Measurements from ENCODE around the gene DMD. TPM values are rescaled to one million over a fixed set of nuclear protein-coding genes. Genes with fewer than 3 reads are reported as not detected.

DMD gene
- polyA plus RNA-seq, 2 of the 4 experiments (the other 2 are of a cell fraction), result 0.03 TPM; not detected in 1

DNA sequence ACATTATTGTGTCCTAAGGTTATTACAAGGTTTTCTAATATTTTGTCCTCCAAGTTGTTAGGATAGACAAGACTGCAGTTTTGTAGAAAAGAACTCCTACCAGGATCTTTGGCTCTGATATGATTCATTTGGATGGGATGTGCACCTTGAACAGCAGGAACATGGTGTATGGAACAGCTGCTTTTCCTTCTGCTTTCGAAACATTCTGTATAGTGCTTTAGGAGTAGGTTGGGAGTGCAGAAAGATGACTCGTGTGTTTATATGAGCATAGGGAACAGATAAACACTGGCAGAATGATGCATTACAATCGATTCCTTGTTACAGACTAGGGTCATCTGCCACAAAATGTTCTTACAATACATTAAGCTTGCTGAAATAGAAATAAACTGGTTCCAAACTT is 790.1 kb downstream of the DMD start:
- FAIRE-seq (no peak), DNase-seq (ENCODE audit: low read depth in 1 of 2, low spot score in 1 of 2) (no peak), ATAC-seq (no peak)
- Histone ChIP-seq H3K4me2 (no peak overlapping the region), H3K9me3 (no peaks in the 10 kb centered on the region), H3K27ac (no peak overlapping the region), H3K4me3 (no peak overlapping the region), H3K4me1 (no peaks in the 10 kb centered on the region)
- POLR2A ChIA-PET, result no interaction called here
- CTCF ChIA-PET, result no interaction called here
- WGBS (ENCODE audit: missing lambda C conversion rate), result 3% methylated on average over 3 of the region's 3 CpGs
- TF ChIP-seq RCOR1 (IDR thresholded peaks at IDR 0.05; ENCODE audit: low read depth, low read length), result no peak
- TF ChIP-seq, protein P1, sequence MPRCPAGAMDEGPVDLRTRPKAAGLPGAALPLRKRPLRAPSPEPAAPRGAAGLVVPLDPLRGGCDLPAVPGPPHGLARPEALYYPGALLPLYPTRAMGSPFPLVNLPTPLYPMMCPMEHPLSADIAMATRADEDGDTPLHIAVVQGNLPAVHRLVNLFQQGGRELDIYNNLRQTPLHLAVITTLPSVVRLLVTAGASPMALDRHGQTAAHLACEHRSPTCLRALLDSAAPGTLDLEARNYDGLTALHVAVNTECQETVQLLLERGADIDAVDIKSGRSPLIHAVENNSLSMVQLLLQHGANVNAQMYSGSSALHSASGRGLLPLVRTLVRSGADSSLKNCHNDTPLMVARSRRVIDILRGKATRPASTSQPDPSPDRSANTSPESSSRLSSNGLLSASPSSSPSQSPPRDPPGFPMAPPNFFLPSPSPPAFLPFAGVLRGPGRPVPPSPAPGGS (IDR thresholded peaks at IDR 0.05), result no peak
- TF ChIP-seq FOSB (CRISPR knock-in tag; IDR thresholded peaks at IDR 0.05), result no peak
- TF ChIP-seq PHF8 (IDR thresholded peaks at IDR 0.05; ENCODE audit: borderline replicate concordance, low read depth), result no peak
- no peak for TF ChIP-seq TP53 (CRISPR knock-in tag; IDR thresholded peaks at IDR 0.05)
- TF ChIP-seq RARB (CRISPR knock-in tag; IDR thresholded peaks at IDR 0.05), result no peak
- TF ChIP-seq, protein P2, sequence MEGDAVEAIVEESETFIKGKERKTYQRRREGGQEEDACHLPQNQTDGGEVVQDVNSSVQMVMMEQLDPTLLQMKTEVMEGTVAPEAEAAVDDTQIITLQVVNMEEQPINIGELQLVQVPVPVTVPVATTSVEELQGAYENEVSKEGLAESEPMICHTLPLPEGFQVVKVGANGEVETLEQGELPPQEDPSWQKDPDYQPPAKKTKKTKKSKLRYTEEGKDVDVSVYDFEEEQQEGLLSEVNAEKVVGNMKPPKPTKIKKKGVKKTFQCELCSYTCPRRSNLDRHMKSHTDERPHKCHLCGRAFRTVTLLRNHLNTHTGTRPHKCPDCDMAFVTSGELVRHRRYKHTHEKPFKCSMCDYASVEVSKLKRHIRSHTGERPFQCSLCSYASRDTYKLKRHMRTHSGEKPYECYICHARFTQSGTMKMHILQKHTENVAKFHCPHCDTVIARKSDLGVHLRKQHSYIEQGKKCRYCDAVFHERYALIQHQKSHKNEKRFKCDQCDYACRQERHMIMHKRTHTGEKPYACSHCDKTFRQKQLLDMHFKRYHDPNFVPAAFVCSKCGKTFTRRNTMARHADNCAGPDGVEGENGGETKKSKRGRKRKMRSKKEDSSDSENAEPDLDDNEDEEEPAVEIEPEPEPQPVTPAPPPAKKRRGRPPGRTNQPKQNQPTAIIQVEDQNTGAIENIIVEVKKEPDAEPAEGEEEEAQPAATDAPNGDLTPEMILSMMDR (IDR thresholded peaks at IDR 0.05), result no peak
- TF ChIP-seq EHMT2 (IDR thresholded peaks at IDR 0.05; ENCODE audit: low read depth), result no peak

DNA sequence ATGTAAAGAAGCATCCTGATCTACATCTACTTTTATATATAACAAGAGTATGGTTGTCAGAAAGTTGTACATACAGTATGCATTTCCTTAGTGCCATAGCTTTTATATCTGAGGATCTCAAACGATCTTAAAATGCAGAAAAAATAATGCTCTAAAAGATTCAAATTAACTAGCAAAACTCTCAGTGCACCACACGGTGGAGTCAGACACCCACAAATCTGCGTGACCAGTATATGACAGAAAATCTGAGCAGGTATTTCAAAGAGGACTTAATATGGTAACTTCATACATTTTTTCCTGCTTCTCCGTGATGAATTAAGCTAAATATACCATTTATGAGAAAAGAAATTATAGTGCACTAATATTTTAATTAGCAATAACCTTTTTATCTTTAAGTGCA is 803.0 kb downstream of the DMD start:
- H3K4me2 ChIP-seq, result no peak overlapping the region
- H3K27ac ChIP-seq, result no peak overlapping the region
- ChIA-PET POLR2A (no interaction called here), CTCF (interaction anchor here (1.4 kb wide), 1 partner anchor 11 kb away, joined by 3 read pairs; no protein-coding TSS in a partner anchor)
- no peaks in the 10 kb centered on the region for H3K4me1 ChIP-seq
- ATAC-seq (no peak), FAIRE-seq (peak; percentile 68), DNase-seq (ENCODE audit: low read depth in 1 of 2, low spot score in 1 of 2) (peak in 1 of 2 experiments; percentile 4)
- TF ChIP-seq NR3C1 (IDR thresholded peaks at IDR 0.05) (no peak), RAD21 (conservative IDR thresholded peaks at IDR 0.05 in 1 of 2, IDR thresholded peaks at IDR 0.05 in 1 of 2) (peak in 1 of 2 experiments; percentile 6; a peak in 1 of 5 replicates)
- H3K4me3 ChIP-seq, result no peak overlapping the region
- WGBS (ENCODE audit: missing lambda C conversion rate), result 2% methylated on average over 4 of the region's 4 CpGs
- H3K9me3 ChIP-seq, result no peaks in the 10 kb centered on the region

DNA sequence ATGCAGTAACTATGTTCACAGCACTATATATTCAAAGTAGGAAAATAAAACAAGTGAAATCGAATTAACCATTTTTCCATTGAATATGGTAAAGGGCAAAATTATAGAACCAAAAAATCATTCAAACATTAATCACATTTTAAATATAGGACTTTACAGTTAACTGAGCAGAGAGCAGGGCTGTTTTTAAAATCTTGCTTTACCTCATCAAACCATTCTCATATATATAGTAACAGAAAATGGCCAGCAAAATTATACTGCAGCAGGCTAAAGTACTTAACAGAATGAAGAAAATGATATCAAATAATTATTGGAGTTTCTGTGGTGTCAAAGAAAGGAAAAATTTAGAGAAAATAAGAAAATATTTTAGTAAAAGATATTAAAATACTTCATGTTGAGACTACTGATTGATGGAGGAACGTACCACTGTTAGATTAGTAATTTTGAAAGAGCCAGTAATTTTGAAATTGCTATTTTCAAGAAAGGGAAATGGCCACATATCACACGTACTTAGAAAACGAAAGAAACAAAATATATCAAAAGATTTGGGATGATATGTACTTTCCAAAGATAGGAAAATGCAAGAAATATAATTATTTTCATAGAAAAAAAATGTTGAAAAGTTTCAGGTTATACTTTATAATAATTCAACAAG is 813.7 kb downstream of the DMD start:
- DNase-seq (ENCODE audit: low read depth in 1 of 2, low spot score in 1 of 2) (no peak), ATAC-seq (no peak), FAIRE-seq (peak; percentile 88)
- POLR2A ChIA-PET, result no interaction called here
- Histone ChIP-seq H3K4me3 (no peak overlapping the region), H3K4me1 (no peaks in the 10 kb centered on the region), H3K27ac (no peak overlapping the region), H3K9me3 (no peaks in the 10 kb centered on the region), H3K4me2 (no peak overlapping the region)
- 2% methylated on average over 4 of the region's 4 CpGs for WGBS (ENCODE audit: missing lambda C conversion rate)
- CTCF ChIA-PET, result no interaction called here
- TF ChIP-seq, protein P3, sequence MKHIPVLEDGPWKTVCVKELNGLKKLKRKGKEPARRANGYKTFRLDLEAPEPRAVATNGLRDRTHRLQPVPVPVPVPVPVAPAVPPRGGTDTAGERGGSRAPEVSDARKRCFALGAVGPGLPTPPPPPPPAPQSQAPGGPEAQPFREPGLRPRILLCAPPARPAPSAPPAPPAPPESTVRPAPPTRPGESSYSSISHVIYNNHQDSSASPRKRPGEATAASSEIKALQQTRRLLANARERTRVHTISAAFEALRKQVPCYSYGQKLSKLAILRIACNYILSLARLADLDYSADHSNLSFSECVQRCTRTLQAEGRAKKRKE (CRISPR knock-in tag; IDR thresholded peaks at IDR 0.05; ENCODE audit: low read depth), result no peak
- TF ChIP-seq NPAS2 (CRISPR knock-in tag; IDR thresholded peaks at IDR 0.05; ENCODE audit: borderline replicate concordance) (no peak), SMC3 (IDR thresholded peaks at IDR 0.05) (no peak), TP53 (CRISPR knock-in tag; IDR thresholded peaks at IDR 0.05) (no peak)

DNA sequence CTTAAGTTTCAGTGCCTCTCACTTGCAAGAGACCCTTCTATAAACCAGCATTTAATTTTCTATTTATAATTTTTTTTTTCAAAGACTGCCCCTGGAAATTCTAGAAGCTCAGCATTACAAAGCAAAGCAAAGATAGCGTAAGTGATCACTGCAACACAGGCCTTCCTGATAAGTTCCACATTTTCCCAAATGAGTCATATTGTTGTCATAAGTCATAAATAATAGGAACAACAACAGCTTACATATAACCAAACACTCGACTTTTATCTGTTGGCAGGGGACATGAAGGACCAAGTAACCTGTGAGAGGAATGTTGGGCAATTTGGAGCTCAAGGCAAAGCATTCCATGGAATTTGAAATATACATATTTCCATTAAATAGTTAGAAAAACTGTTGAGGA is 815.5 kb downstream of the DMD start:
- FAIRE-seq (no peak), ATAC-seq (no peak), DNase-seq (ENCODE audit: low read depth in 1 of 2, low spot score in 1 of 2) (no peak)
- TF ChIP-seq, protein P4, sequence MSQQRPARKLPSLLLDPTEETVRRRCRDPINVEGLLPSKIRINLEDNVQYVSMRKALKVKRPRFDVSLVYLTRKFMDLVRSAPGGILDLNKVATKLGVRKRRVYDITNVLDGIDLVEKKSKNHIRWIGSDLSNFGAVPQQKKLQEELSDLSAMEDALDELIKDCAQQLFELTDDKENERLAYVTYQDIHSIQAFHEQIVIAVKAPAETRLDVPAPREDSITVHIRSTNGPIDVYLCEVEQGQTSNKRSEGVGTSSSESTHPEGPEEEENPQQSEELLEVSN (IDR thresholded peaks at IDR 0.05; ENCODE audit: borderline replicate concordance, low read depth), result no peak
- TF ChIP-seq RARB (CRISPR knock-in tag; IDR thresholded peaks at IDR 0.05) (no peak), EHF (CRISPR knock-in tag; IDR thresholded peaks at IDR 0.05) (no peak), MAZ (IDR thresholded peaks at IDR 0.05; ENCODE audit: borderline replicate concordance, low read depth, low read length) (no peak), KDM5A (IDR thresholded peaks at IDR 0.05) (no peak), POLR2A (IDR thresholded peaks at IDR 0.05; ENCODE audit: low read length) (no peak), JUN (IDR thresholded peaks at IDR 0.05) (no peak), HDAC2 (IDR thresholded peaks at IDR 0.05) (no peak), HOXB5 (CRISPR knock-in tag; IDR thresholded peaks at IDR 0.05) (no peak), EHMT2 (IDR thresholded peaks at IDR 0.05; ENCODE audit: low read depth) (no peak), ZSCAN20 (CRISPR knock-in tag; IDR thresholded peaks at IDR 0.05) (no peak), HOXB13 (CRISPR knock-in tag; IDR thresholded peaks at IDR 0.05; ENCODE audit: low read depth) (no peak), NFE2L2 (conservative IDR thresholded peaks at IDR 0.05; ENCODE audit: low read length) (no peak), ZNF302 (CRISPR knock-in tag; IDR thresholded peaks at IDR 0.05) (no peak), SREBF2 (IDR thresholded peaks at IDR 0.05) (no peak), CBX8 (IDR thresholded peaks at IDR 0.05) (no peak), FOSL2 (IDR thresholded peaks at IDR 0.05) (no peak), FOSL2 (CRISPR knock-in tag; IDR thresholded peaks at IDR 0.05) (no peak), RFX5 (IDR thresholded peaks at IDR 0.05) (no peak), SMC3 (IDR thresholded peaks at IDR 0.05) (no peak)
- CTCF ChIA-PET, result no interaction called here
- Histone ChIP-seq H3K27ac (no peak overlapping the region), H3K4me3 (no peak overlapping the region), H3K9me3 (no peaks in the 10 kb centered on the region), H3K4me1 (no peaks in the 10 kb centered on the region), H3K4me2 (no peak overlapping the region)
- 7% methylated on average over 2 of the region's 2 CpGs for WGBS (ENCODE audit: missing lambda C conversion rate)
- POLR2A ChIA-PET, result no interaction called here

Measured in A549 (cell line).